ENCODE measurements around the gene RPRD1A.

RPRD1A gene

GRCh38 chr18:35941299-35941698 is 126.1 kb downstream of the RPRD1A start:
- no peaks in the 10 kb centered on the region for H3K27me3 ChIP-seq (replicated peaks; ENCODE audit: control insufficient read depth, insufficient read depth, low read length, poor library complexity, severe bottlenecking)
- H3K27ac ChIP-seq (ENCODE audit: insufficient read depth, low read length, poor library complexity, severe bottlenecking) = no peak overlapping the region
- H3K9me3 ChIP-seq (ENCODE audit: control insufficient read depth, low read length) = no peaks in the 10 kb centered on the region
- H3K4me1 ChIP-seq (ENCODE audit: control insufficient read depth, insufficient read depth, low read length, poor library complexity, severe bottlenecking) = no peaks in the 10 kb centered on the region
- H3K36me3 ChIP-seq (ENCODE audit: control insufficient read depth, insufficient read depth, low read length) = no peaks in the 10 kb centered on the region
- no peak overlapping the region for H3K4me3 ChIP-seq (ENCODE audit: insufficient read depth, low read depth, low read length, poor library complexity, severe bottlenecking)
- DNase-seq = no peak
